OCI-LY1 (cell line): ENCODE results near the gene EHF.

Experiments
- CTCF ChIP-seq: fragments of 200-600 bp; sonication (generic), shearing (Covaris generic); IDR thresholded peaks from 2 replicates; pipeline ENCODE4 v1.5.1; 2017; ENCODE audit warnings: mild to moderate bottlenecking, antibody characterized with exemption, low read length, moderate library complexity, mixed read lengths
- EZH2 ChIP-seq: fragments of 200-600 bp; sonication (generic), shearing (Covaris generic); IDR thresholded peaks from 2 replicates; pipeline ENCODE4 v1.8.0; 2017; ENCODE audit warnings: borderline replicate concordance, mixed run types, mild to moderate bottlenecking, antibody characterized with exemption, low read length, moderate library complexity, mixed read lengths

GRCh38 chr11:34652191-34652973 lies 31.5 kb downstream of the EHF start:
- TF ChIP-seq CTCF, result no peak
- no peak for TF ChIP-seq EZH2
